AG09319 (cell line): ENCODE results near the gene GARIN3.

ENCODE experiments used
- DNase-seq: peaks from one replicate; pipeline ENCODE4 v3.0.0-alpha.2; 2010; ENCODE audit warnings: low read depth; ENCODE audit errors: extremely low read depth
- CTCF ChIP-seq: IDR thresholded peaks from 2 replicates; pipeline ENCODE4 v1.5.1; 2011; ENCODE audit warnings: low read depth, mild to moderate bottlenecking, inconsistent platforms, low read length, moderate library complexity

Gene GARIN3

DNA sequence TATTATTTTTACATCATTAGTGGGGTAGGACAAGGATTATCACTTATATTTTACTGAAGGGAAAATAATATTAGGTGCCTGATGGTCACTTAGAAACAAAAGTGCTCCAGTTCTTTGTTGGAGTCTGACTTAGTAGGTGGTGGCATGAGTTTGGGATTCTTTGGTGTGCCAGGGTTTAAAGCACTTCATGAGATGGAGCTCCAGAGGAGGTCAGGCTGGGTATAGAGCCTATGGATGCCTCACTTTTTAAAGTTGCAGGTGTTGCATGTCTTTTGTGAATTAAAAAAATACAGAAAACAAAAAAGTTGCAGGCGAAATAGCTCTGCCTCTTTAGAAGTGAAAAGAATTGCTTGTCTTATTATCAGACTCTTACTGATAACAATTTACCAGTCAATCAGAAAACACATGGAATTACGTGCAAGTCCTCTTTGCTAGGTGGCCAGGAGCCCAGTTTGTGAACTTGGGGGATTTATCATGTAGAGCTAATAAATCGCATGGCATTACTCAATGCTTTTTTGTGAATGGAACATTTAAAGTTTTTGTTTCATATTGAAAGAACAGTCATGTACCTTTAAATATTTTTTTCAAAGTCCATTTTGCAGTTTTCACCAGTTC lies 16.2 kb upstream of the GARIN3 start:
- DNase-seq = no peak
- no peak for TF ChIP-seq CTCF

GRCh38 chr5:157180374-157181264 lies 14.6 kb upstream of the GARIN3 start, which contains the start of gene ITK:
Gene ITK, plus strand, starts transcription at chr5:157180840. Its CDS starts 138 bp downstream, at chr5:157180978.
- TF ChIP-seq CTCF = no peak
- no peak for DNase-seq

GRCh38 chr5:157178966-157179365 lies 12.9 kb upstream of the GARIN3 start:
- TF ChIP-seq CTCF = no peak

GRCh38 chr5:157177953-157178352 lies 11.9 kb upstream of the GARIN3 start:
- DNase-seq = no peak
- TF ChIP-seq CTCF = no peak

More at GRCh38 chr5:157178966-157179365, 12.9 kb upstream of the GARIN3 start:
- no peak for DNase-seq

DNA sequence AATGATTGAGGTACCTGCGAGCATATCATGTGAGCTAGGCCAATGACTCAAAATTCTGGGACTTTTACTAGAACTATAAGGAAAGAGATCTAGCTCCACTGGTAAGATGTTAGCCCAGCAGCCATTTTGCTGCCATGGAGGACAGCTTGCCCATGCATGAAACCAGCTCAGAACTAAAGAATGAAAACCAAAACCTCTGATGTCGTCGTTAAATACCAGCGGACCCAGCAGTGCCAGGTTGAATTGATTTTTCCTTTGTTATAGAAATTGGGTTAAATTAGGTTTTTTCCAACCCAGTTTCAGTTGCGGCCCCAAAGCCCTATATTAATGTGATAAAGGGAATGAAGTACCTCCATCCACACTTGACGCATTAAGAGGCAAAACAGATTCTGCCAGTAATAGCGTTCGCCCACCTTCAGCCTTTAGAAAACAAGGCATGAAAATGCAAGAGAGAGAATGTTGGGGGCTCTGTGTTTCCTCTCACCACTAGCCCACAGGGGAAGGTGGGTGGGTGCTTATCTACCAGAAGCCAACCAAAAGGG lies 9.1 kb upstream of the GARIN3 start:
- TF ChIP-seq CTCF = no peak
- DNase-seq = no peak

- TF ChIP-seq CTCF = no peak
Measured at GRCh38 chr5:157172403-157172802, 6.3 kb upstream of the GARIN3 start.

DNA sequence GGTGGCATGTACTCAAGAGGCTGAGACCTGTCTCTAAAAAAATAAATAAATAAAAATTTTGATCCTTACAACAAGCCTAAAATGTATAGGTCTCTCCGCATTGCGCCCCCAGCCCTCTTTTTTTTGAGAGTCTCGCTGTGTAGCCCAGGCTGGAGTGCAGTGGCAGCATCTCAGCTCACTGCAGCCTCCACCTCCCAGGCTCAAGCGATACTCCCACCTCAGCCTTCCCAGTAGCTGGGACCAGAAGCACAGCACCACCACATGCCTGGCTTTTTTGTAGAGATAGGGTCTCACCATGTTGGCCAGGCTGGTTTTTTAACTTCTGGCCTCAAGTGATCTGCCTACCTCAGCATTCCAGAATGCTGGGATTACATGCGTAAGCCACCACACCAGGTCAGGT lies 2.2 kb upstream of the GARIN3 start:
- no peak for DNase-seq
- no peak for TF ChIP-seq CTCF

More at GRCh38 chr5:157172403-157172802, 6.3 kb upstream of the GARIN3 start:
- DNase-seq = no peak
